Measurements from ENCODE around the gene PCP2.

- no peak for TF ChIP-seq CTCF (IDR thresholded peaks at IDR 0.05)
- TF ChIP-seq POLR2A (IDR thresholded peaks at IDR 0.05) = no peak
- TF ChIP-seq EP300 (IDR thresholded peaks at IDR 0.05) = no peak
Measured at GRCh38 chr19:7631577-7631976, 1.9 kb downstream of the PCP2 start.
